DOHH2 (cell line): ENCODE measurements around the gene L1CAM.

ENCODE experiments used
- H3F3A ChIP-seq: fragments of 200-600 bp; sonication (generic), shearing (Covaris generic); 2 replicates; pipeline ENCODE4 v1.6.0; 2016; ENCODE audit warnings: antibody characterized with exemption, mild to moderate bottlenecking; ENCODE audit not compliant: control insufficient read depth, insufficient read depth
- H3K27ac ChIP-seq: fragments of 200-600 bp; sonication (generic); 2 replicates; pipeline ENCODE4 v1.5.1; 2014; ENCODE audit warnings: low read depth, mild to moderate bottlenecking, low read length, moderate library complexity
- H3K27me3 ChIP-seq: fragments of 200-600 bp; sonication (generic); 2 replicates; pipeline ENCODE4 v1.6.1; 2014; ENCODE audit warnings: mild to moderate bottlenecking, low read length, mixed read lengths; ENCODE audit not compliant: control insufficient read depth
- H3K36me3 ChIP-seq: fragments of 200-600 bp; sonication (generic); 2 replicates; pipeline ENCODE4 v1.6.1; 2014; ENCODE audit warnings: mild to moderate bottlenecking, low read length, moderate library complexity, mixed read lengths; ENCODE audit not compliant: control insufficient read depth
- H3K4me1 ChIP-seq: fragments of 200-600 bp; sonication (generic); 2 replicates; pipeline ENCODE4 v1.6.1; 2014; ENCODE audit warnings: mild to moderate bottlenecking, low read length, mixed read lengths; ENCODE audit not compliant: control insufficient read depth
- H3K4me2 ChIP-seq: fragments of 200-600 bp; sonication (generic); 2 replicates; pipeline ENCODE4 v1.6.0; 2014; ENCODE audit warnings: mild to moderate bottlenecking, low read length, moderate library complexity
- H3K4me3 ChIP-seq: fragments of 200-600 bp; sonication (generic); 2 replicates; pipeline ENCODE4 v1.5.1; 2014; ENCODE audit warnings: mild to moderate bottlenecking, low read length, mixed read lengths
- H3K79me2 ChIP-seq: fragments of 200-600 bp; sonication (generic); 2 replicates; pipeline ENCODE4 v1.6.1; 2014; ENCODE audit warnings: mild to moderate bottlenecking, low read length, mixed read lengths; ENCODE audit not compliant: control insufficient read depth
- H3K9me2 ChIP-seq: fragments of 200-600 bp; sonication (generic); replicated peaks from 2 replicates; pipeline ENCODE4 v1.6.1; 2014; ENCODE audit warnings: mild to moderate bottlenecking, low read length, mixed read lengths; ENCODE audit not compliant: control insufficient read depth
- H3K9me3 ChIP-seq: fragments of 200-600 bp; sonication (generic); 2 replicates; pipeline ENCODE4 v1.6.1; 2014; ENCODE audit warnings: antibody characterized with exemption, low read length, mixed read lengths; ENCODE audit not compliant: control insufficient read depth, insufficient read depth
- H4K20me1 ChIP-seq: fragments of 200-600 bp; sonication (generic); 2 replicates; pipeline ENCODE4 v1.6.0; 2014; ENCODE audit warnings: low read depth, mild to moderate bottlenecking, antibody characterized with exemption, low read length, moderate library complexity; ENCODE audit not compliant: control insufficient read depth, insufficient read depth
- CTCF ChIP-seq: fragments of 200-600 bp; sonication (generic); IDR thresholded peaks from one replicate; pipeline ENCODE4 v1.5.1; 2014; ENCODE audit warnings: antibody characterized with exemption, mild to moderate bottlenecking, low read depth, low read length; ENCODE audit not compliant: poor library complexity, severe bottlenecking
- EZH2phosphoT487 ChIP-seq: fragments of 200-600 bp; sonication (generic); IDR thresholded peaks from 2 replicates; pipeline ENCODE4 v1.6.1; 2017; ENCODE audit warnings: borderline replicate concordance, mild to moderate bottlenecking, antibody characterized with exemption, low read length, moderate library complexity, mixed read lengths

L1CAM gene

DNA sequence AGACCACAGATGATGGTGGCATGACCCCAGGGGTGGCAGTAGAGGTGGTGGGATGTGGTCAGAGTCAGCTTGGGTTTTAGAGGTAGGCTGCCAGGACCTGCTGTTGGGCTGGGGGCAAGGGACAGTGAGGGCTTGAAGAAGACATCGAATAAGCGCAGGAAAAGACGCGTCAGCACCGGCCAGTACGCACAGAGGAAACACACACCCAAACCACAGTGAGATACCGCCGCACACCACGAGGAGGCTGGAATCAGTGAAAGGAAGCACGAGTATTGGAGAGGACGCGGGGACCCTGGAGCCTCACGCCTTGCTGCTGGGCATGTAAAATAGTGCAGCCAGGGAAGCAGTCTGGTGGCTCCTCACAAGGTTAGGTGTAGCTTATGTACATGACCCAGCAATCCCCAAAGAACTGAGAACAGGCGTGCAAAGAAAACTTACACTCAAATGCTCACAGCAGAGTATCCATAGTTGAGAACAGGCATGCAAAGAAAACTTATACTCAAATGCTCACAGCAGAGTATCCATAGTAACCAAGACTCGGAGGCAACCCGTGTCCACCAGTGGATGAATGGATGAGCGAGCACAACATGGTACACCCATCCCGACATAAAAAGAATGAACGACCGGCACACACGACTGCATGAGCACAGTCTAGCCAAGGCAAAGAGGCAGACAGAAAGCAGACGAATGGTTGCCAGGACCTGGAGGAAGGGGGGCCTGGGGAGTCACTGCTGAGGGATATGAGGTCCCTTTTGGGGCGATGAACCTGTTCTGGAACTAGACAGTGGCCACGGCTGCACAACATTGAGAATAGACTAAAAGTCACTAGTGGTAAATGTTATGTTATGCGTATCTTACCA lies 68.9 kb downstream of the L1CAM start:
- Histone ChIP-seq H3K4me3 (no peak overlapping the region), H3K9me2 (no peaks in the 10 kb centered on the region), H3K27me3 (peaks cover 8% of the 10 kb centered on the region), H3K4me2 (no peak overlapping the region), H3K27ac (no peak overlapping the region), H3K4me1 (no peaks in the 10 kb centered on the region), H4K20me1 (no peaks in the 10 kb centered on the region), H3K9me3 (no peaks in the 10 kb centered on the region), H3K36me3 (no peaks in the 10 kb centered on the region), H3K79me2 (no peaks in the 10 kb centered on the region), H3F3A (no peaks in the 10 kb centered on the region)
- no peak for TF ChIP-seq EZH2phosphoT487
- no peak for TF ChIP-seq CTCF

DNA sequence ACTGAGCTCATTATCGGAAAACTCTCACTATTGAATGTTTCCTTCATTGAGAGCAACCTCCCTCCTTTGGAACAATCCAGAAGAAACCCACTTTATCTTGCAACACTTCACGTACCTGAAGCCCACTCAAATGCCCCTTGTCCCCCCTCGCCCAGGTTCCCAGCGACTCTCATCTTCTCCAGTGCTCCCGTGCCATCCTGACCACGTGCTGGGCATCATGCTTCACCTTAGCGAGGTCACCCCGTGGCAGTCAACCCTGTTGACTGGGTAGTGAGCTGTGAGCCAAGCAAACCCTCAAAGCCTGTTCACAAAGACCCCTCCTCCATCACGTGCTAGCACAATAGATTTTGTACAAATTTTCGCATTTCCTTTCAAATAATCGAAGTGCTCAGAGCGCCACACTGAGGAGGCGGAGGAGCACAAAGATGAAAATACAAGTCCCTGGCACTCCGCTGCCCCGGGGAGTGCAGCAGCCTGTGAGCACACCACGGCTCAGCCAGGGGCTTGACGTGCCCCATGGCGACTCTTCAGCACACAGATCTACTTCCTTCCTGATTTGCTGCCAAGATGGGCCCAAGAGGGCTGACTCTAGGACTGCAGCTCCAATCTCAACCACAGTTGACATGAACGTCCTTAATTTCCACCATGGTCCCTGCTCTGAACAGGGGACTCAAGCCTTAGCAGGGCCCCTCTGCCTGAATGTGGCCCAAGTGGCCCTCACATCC lies 71.2 kb downstream of the L1CAM start:
- H3K4me2 ChIP-seq, result no peak overlapping the region
- H3K9me2 ChIP-seq, result no peaks in the 10 kb centered on the region
- TF ChIP-seq CTCF (no peak), EZH2phosphoT487 (no peak)
- no peaks in the 10 kb centered on the region for H3K9me3 ChIP-seq
- no peaks in the 10 kb centered on the region for H3K36me3 ChIP-seq
- peaks cover 8% of the 10 kb centered on the region for H3K27me3 ChIP-seq
- H3K4me3 ChIP-seq, result no peak overlapping the region
- no peaks in the 10 kb centered on the region for H3K79me2 ChIP-seq
- H3K27ac ChIP-seq, result no peak overlapping the region
- H4K20me1 ChIP-seq, result no peaks in the 10 kb centered on the region
- H3K4me1 ChIP-seq, result no peaks in the 10 kb centered on the region
- no peaks in the 10 kb centered on the region for H3F3A ChIP-seq

GRCh38 chrX:153813161-153813560 lies 72.8 kb downstream of the L1CAM start:
- Histone ChIP-seq H3K4me1 (no peaks in the 10 kb centered on the region), H3K27me3 (no peaks in the 10 kb centered on the region), H3K9me2 (no peaks in the 10 kb centered on the region), H3K36me3 (no peaks in the 10 kb centered on the region), H4K20me1 (no peaks in the 10 kb centered on the region), H3K9me3 (no peaks in the 10 kb centered on the region), H3F3A (no peaks in the 10 kb centered on the region), H3K4me3 (no peak overlapping the region), H3K4me2 (no peak overlapping the region), H3K79me2 (no peaks in the 10 kb centered on the region), H3K27ac (no peak overlapping the region)
- TF ChIP-seq EZH2phosphoT487, result no peak
- no peak for TF ChIP-seq CTCF
